SK-N-SH (cell line): ENCODE measurements around the gene PTPRG.

Experiments used
- CTCF ChIP-seq: fragments of 200-600 bp; sonication (generic); IDR thresholded peaks from 2 replicates; pipeline ENCODE4 v1.6.1; 2017; ENCODE audit warnings: antibody characterized with exemption, mild to moderate bottlenecking, moderate library complexity
- POLR2AphosphoS5 ChIP-seq: IDR thresholded peaks from 2 replicates; pipeline ENCODE4 v1.6.1; 2012; ENCODE audit warnings: low read depth, low read length
- TAF1 ChIP-seq: IDR thresholded peaks from 2 replicates; pipeline ENCODE4 v1.6.1; 2012; ENCODE audit warnings: low read depth, mild to moderate bottlenecking, low read length, moderate library complexity, borderline replicate concordance

GRCh38 chr3:61650719-61651410 is 89.5 kb downstream of the PTPRG start:
- TF ChIP-seq CTCF (no peak), POLR2AphosphoS5 (no peak), TAF1 (no peak)
